Activated gamma-delta T cell (primary cell): Measurements from ENCODE around the gene ANO2.

ENCODE experiments used
- DNase-seq: peaks from one replicate; lab custom pipeline; 2025; lab: John Stamatoyannopoulos, UW

The ANO2 gene

DNA sequence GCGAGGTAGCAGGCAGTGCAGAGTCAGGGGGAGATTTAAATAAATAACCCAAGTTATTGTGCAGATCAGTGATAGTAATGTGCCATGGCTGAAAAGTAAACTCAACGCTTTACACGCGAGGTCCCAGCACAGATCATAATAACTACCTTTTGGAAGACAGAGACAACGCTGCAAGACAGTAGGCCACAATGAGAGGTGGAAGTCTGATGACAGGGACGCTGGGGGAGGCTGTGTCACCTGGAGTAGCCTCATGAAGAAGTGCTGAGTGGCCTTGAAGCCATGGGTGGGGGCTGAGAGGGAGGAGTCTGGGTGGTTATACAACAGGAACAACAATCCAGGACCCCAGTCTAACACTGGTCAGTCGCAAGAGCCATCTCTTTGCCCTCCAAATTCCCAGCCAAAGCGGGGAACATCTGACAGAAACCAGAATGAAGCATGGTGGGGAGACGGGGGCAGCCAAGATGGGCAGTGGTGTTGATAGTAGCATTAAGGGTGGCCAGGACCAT, 28.2 kb downstream of the ANO2 start:
- no peak for DNase-seq

DNA sequence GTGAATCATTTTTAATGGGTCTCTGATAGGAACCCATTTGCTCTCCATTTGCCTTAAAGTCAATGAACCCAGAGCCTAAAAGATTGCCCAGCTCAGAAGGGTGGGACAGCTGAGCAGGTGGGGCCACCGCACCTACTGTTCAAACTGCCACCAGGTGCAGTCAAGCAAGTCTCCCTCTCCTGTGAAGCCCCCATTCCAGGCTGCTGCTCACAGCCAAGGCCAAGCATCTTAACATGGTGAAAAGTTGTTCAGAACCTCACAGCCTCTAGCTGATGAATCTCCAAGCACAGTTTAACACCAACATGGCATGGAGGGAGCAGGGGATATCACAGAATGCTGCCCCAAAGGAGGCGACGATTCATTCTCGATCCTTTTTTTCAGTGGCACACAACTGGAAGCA, 29.5 kb downstream of the ANO2 start:
- DNase-seq = no peak

DNA sequence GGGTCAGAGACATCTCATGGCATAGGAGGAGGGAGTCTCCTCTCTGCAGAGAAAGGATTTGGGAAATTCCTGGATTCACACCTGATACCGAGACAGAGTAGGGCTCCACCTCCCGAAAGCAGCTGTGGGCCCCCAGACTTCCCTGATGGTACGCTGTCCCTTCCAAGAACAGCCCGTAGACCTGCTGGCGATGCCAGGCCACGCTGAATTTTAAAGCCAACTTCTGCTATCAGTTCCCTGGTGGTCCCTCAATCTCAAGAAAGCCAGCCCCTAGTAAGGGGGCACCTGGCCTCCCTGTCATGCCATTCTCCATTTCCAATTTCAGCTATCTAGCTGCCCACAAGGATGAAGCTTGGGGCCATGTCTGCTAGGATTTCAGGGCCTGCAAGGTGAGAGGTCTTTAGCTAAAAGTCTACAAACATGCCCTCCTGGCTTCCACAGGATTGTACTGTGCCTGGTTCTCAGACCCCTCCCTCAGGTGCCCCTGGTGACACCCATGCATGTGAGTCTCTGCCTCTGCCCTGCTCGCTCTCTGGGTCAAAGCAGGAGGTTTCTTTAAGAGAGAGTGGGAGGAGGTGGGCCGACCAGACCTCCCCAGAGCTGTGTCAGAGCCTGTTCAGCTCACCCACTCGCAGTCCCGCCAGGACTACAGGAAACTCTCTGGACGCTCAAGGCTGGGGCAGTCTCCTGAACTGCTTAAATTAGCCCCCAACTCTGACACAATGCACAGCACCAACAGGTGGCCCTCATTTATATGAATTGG, 30.5 kb downstream of the ANO2 start:
- no peak for DNase-seq

DNA sequence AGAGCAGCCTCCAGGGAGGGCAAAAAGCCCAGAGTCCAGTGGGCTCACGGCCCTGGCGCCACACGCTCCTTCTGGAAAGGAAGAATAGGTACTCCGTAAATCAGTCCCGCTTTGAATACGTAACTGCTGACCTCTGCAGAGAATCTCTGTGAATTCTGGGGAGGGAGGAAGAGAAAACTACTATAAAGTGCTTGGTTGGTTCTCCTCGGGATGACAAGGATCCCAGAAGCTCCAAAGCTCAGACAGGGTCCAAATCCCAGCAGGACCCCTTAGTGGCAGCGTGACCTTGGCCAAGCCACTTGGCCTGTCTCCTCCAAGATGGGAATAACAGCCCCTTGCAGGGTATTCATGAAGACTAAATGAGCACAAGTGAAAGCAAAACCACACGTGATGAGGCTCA, 31.7 kb downstream of the ANO2 start:
- no peak for DNase-seq

DNA sequence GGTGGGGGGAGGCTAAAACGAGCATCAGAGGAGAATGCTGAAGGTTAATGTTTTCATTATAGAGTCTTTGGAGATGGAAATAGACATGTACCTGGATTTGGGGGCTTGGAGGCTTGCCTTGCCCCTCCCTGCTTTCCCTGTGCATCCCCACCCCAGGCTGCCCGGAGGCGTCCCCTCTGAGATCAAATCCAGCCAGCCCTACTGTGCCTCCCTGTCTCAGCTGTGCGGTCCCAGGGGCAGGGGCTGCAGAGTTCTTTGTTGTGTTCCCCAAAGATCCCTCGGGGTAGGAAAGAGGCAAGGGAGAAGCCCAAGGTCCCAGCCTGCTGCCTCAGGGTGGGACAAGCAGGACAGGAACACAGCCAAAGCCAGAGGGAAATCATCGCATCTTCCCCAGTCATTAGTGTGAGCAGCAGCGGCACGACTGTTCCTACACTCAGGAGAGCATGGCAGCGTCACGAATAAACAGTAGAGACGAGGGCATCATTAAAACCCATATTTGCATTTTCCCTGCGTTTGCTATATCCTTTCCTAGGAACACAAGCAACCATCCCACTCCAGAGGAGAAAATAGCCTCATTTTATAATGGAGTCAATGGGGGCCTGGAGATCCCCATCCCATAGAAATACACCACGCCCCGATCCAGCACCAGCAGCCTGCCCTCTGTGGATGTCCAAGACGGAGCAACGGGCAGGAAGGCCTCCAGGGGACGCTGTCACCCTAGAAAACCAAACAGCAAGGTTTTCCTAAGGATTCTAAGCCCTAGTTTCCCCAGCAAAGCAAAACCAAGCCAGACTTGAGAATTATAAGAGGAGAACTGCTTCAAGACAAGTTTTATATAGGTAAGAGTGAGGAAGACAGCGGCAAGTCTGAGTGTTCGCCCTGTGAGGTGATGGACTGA, 32.4 kb downstream of the ANO2 start:
- no peak for DNase-seq

DNA sequence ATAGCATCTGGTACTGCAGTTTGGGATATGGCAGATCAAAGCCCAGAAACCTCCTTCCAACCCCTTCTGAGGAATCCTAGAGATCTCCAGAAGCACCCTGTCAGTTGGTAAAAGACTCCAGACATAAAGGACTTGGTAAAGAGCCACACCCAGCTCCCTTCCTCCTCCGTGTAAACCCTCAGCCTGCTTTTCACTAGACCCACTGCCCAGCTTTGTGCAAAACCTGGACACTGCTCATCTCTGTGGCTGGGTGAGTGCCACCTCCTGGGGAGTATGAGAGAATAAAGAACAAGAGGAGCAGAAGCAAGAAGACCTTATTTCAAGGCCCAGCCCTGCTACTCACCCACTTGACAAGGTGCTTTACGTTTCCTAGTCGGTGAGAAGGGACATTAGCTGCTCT, 33.0 kb downstream of the ANO2 start:
- no peak for DNase-seq

DNA sequence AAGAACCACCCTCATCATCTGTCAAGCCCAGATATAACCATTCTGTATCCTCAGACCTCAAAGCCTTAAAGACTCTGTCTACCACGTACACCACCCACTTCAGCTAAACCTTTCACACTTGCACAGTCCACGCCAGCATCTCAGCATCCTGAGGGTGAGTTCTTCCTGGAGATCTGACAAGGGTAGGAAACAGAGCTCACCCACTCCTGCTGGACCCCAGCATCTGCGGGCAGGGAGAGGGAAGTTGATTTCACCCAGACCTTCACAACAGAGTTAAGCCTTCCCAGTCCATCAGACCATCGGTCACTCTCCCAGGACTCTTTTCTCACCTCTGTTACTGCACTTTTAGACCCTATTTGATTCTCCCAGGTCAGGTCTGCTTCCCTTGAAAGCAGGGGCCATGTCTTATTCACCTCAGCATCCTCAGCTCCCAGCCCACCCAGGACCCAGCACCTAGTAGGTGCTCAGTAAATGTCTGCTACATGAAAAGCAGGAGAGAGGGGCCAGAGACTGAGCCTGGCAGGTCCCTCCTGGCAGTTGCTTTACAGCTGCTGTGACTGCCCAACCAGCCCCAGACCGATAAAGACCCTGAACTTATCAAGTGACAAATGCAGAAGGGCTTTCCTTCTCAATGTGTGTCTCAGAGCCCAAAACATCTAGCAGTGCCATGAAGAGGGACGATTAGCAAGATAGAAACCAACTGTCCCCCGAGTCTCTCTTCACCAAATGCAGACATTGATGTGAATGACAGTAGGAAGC, 34.1 kb downstream of the ANO2 start:
- DNase-seq = no peak

DNA sequence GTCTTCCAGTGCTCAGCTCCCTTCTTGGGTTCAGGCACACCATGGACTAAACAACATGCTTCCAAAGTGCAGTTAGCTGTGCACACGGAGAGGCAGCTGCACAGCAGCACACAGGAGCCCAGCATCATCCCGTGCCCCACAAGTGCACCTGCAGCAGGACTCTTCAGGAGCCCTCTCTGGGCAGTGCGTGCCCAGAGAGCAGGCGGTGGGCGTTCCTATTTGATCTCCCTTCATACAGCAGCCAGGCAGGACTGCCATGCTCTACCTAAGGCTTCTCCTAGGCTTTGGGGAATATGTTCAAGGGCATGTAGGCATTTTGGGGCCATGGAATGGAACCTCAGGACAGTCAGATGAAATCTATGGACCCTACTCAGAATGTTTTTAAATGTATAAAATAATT, 35.5 kb downstream of the ANO2 start:
- no peak for DNase-seq

DNA sequence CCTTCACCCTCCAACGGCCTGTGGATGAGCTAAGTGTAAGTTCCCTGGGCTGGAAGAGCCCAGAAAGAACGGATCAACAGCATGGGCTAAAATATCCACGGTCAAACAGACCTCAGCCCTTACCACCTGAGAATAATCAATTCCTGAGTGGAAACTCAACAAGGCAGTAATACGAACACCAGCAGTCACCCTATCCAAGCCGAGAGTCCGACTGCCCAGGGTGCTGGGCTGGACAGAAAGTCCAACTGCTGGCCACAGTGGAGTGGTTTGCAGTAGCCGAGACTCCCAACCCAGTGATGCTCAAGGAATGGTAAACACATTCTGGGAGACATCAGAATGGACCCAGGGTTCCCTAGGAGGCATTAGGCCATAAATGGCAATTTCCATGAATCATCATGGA, 36.8 kb downstream of the ANO2 start:
- DNase-seq = no peak

DNA sequence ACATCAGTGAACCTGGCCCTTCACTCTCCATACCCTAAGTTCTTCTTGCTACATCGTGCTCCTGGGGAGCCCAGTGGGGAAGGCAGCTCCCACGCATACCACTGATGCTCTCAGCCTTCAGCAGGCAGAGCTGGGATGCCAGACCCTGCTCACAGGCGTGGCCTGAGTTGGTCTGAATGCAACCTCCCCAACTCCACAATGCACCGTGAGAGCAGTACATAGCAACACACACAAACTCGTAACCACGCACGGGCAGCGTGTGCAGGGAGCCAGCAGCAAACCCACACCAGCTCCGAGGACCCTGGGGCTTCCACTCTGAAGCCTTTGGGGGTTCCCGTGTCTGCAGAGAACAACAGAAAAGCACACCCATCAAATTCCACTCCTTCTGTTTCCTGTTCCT, 37.3 kb downstream of the ANO2 start:
- DNase-seq = no peak

DNA sequence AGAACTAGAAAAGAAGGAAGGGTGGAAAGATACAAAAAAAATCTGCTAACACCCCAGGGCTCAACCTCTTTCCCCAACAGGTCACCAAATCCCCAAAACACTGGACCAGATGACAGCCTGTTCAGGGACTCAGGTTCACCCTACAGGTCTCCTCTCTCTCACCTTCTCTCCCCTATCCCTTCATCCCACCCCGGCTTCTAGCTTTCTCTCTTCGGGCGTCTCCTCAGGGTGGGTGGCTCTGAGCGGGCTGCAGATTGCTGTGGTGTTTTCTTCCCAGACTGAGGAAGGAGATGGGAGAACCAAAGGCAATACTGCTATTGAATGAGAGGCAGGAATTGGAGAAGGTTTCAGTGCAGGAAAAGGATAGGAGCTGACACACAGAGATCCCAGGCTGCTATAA, 39.3 kb downstream of the ANO2 start:
- no peak for DNase-seq

DNA sequence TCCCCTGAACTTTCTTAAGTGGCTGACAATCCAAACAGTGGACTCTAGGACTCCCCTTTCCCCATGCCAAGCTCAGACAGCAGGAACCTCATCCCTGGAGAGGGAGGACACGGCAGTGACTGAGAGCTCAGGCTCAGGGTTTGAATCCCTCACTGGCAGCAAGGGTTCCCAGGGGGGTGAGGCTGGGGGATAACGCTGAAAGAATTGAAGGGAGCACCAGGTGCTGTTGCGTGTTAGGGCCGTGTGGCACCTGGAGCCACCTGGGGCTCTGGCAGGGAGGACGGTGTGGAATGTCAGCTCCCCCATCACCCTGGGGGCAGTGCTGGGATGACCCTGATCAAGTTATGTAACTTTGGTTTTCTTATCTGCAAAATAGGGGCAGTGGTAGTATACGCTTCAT, 40.1 kb downstream of the ANO2 start:
- no peak for DNase-seq

DNA sequence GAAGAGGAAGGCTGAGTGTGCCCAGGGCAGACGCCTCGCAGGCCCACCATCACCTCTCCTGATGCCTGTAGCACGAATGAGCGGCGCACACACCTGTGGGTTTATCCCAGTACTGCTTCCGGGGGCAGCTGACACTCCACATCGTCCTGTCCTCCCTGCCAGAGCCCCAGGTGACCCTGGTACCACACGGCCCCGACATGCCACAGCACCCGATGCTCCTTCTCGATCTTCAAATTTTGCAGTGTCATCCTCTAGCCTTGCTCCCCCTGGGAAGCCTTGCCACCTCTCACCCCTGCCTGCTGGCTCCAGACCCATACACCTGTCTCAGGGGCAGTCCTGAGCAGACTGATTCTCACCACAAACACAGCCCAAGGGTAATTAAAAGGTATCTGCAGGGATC, 40.6 kb downstream of the ANO2 start:
- no peak for DNase-seq

DNA sequence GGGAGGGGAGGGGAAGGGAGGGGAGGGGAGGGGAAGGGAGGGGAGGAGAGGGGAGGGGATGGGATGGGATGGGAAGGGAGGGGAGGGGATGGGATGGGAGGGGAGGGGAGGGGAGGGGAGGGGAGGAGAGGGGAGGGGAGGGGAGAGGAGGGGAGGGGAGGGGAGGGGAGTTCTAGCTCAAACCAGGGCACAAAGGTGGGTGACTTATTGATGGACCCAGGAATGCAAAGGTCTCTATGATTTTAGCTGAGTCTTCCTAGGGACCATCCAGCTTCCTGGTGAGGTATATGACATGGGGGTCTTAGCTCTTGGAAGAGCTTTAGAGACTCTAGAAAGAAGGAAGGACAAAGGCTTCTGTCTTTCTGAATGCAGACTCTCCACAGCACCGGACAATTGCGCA, 42.3 kb downstream of the ANO2 start:
- no peak for DNase-seq

DNA sequence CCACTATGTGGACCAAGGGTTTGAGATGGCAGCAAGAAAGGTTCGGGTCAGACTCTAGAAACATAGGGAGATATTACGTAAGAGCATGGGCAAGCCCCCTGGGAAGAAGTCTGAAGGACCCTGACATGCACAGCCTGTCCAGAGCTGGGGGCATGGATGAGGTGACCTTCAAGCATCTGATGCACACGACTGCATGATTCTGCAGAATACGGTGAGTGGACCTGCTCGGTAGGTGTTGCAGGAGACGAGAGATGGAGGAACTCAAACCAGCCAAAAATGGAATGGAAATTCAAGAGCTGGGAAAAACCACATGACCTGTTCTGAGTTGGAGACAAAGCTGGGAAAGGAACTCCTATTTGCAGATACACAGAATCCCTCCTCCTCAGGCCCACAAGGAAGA, 43.6 kb downstream of the ANO2 start:
- DNase-seq = no peak

DNA sequence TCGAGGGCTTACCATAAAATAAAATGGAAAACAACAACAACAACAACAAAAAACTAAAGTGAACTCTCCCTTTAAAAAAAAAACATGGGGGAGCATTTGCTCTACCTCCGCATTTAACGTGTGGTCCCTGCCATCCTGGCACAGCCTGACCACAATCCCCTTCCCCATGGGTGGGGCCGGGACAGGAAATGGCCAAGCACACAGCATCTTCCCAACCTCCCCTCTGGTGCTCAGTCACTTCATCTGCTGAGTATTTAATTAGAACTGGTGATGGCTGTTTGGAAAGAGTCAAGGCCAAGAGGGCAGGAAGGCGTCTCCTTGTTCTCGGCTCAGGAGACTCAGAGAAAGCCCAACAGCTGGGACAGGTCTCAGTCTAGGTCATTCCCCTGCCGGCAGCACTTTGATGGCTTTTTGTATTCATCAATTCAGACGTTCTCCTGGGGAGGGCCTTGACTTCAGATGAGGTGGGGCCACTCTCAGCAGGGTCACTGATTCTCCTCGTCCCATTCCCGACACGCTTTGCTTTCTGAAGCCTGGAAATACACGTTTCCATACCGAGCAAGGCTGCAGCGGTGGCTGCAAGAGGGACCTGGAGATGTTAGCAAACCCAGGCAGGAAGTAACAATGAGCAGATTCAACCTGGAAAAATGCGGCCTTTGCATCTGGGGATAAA, 44.4 kb downstream of the ANO2 start:
- no peak for DNase-seq

DNA sequence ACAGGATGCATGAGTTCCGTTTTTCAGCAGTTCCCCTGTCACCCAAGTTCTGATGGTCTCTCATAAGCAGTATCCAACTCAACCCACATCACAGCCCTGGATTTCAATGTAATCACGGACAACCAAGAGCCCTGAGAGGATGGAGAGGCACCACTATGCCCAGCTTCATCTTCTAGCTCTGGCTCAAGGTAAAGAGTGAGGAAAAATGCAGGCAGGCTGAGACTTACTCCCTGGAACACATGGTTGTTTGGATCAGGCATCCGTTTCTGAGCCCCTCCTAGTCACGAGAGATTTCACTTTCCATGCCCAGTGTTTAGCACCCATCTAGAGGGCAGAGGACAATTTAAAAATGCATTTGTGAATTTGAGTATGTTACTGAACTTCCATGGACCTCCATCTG, 45.0 kb downstream of the ANO2 start:
- no peak for DNase-seq

DNA sequence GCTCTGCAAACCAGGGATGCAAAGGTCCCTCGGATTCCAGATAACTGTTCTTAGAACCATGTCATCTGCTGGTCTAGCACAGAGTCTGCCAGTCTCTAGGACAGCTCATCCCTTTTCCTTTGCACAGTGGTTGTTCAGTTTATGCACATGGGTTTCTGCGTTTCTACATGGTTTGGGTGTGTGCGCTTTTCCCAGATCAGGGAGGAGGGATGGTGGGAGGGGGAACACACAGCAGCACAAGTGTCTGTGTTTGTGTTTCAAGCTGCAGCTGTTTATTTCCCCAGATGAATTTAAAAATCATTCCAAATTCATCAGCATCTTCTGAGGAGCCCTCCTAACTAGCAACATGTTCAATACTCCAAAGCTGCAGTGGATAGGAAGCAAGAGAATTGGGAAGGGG, 45.4 kb downstream of the ANO2 start:
- no peak for DNase-seq

DNA sequence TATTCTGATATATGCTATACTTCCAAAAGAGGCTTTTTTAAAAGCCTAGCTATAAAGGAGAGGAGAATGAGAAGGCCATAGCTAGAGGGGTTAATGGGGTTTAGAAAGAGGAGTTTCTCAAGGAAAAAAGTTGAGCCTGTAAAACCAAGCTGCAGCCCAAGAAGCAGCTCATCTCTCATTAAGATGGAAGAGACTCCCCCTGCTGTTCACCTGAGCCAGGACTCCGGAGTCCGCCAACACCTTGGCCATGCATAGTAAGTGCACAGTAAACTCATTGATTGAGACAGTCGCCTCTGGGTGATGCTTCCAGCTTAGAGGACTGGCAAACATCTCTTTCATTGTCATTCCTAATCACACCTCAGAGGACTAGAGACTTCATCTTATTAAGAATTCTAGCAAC, 46.2 kb downstream of the ANO2 start:
- no peak for DNase-seq

DNA sequence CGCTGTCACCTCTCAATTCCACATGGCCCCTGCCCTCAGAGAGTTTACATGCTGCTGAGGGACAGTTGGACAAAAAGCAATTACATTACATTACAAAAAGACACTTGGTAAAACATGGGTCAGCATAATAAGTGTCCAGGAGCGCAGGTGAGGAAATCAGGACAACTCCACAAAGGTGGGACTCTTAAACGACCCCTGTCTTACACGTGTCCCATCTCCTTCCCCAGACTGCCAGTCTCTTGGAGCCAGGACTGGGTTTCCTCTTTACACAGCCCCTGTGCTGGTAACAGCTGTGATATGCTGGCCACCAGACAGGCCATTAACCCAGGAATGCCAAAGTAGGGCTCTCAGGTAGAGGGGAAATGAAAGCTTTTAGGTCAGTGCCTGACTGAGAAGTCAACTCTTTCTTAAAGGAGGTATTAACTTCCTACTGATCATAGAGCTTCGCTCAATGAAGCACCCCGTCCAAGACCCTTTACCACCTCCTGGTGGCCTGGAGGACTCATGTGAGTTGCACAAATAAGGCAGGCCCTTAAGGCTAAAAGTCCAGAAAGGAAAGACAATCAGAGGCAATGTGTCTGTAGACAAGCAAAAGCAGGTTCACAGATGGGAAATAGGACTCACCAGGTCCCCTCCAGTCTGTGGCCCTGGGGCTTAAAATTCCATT, 55.5 kb downstream of the ANO2 start:
- no peak for DNase-seq

DNA sequence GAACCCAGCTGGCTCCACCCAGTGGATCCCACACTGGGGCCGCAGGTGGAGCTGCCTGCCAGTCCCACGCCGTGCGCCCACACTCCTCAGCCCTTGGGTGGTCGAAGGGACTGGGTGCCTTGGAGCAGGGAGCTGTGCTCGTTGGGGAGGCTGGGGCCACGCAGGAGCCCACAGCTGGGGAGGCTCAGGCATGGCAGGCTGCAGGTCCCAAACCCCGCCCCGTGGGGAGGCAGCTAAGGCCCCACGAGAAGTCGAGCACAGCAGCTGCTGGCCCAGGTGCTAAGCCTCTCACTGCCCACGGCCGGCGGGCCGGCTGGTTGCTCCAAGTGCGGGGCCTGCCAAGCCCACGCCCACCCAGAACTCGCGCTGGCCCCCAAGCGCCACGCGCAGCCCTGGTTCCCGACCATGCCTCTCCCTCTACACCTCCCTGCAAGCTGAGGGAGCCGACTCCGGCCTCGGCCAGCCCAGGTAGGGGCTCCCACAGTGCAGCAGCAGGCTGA, 56.2 kb downstream of the ANO2 start:
- peak; percentile 8 for DNase-seq
